NCI-H2029 (cell line): ENCODE data around the gene CMSS1.

Experiments
- DNase-seq: peaks from one replicate; lab custom pipeline; 2025; lab: John Stamatoyannopoulos, UW

CMSS1 gene

GRCh38 chr3:99960123-99960878, 142.6 kb downstream of the CMSS1 start:
- no peak for DNase-seq

GRCh38 chr3:99960941-99961340, 143.3 kb downstream of the CMSS1 start:
- DNase-seq = no peak

- DNase-seq = no peak
Observed at GRCh38 chr3:99961756-99962515, 144.3 kb downstream of the CMSS1 start.

GRCh38 chr3:99962703-99963102, 145.0 kb downstream of the CMSS1 start:
- DNase-seq = no peak

GRCh38 chr3:99965077-99965476, 147.4 kb downstream of the CMSS1 start:
- no peak for DNase-seq

GRCh38 chr3:99965681-99966408, 148.2 kb downstream of the CMSS1 start:
- DNase-seq = no peak

GRCh38 chr3:99966662-99967416, 149.2 kb downstream of the CMSS1 start:
- DNase-seq = no peak

GRCh38 chr3:99967796-99968195, 150.1 kb downstream of the CMSS1 start:
- no peak for DNase-seq

- DNase-seq = no peak
Observed at GRCh38 chr3:99969136-99969535, 151.5 kb downstream of the CMSS1 start.

GRCh38 chr3:99970198-99970597, 152.5 kb downstream of the CMSS1 start:
- no peak for DNase-seq

- no peak for DNase-seq
Observed at GRCh38 chr3:99971761-99972160, 154.1 kb downstream of the CMSS1 start.

GRCh38 chr3:99972380-99973104, 154.9 kb downstream of the CMSS1 start:
- no peak for DNase-seq

GRCh38 chr3:99974989-99975388, 157.3 kb downstream of the CMSS1 start:
- DNase-seq = no peak

GRCh38 chr3:99976584-99976983, 158.9 kb downstream of the CMSS1 start:
- no peak for DNase-seq

- no peak for DNase-seq
Observed at GRCh38 chr3:99978221-99978620, 160.6 kb downstream of the CMSS1 start.

- no peak for DNase-seq
Observed at GRCh38 chr3:99980606-99981005, 162.9 kb downstream of the CMSS1 start.

- DNase-seq = no peak
Observed at GRCh38 chr3:99981138-99981537, 163.5 kb downstream of the CMSS1 start.

GRCh38 chr3:99982650-99983049, 165.0 kb downstream of the CMSS1 start:
- no peak for DNase-seq

- no peak for DNase-seq
Observed at GRCh38 chr3:99984139-99984538, 166.5 kb downstream of the CMSS1 start.

- DNase-seq = no peak
Observed at GRCh38 chr3:99984668-99985067, 167.0 kb downstream of the CMSS1 start.

- DNase-seq = no peak
Observed at GRCh38 chr3:99990179-99990578, 172.5 kb downstream of the CMSS1 start.
